ENCODE results near the gene VAMP5.
A peak's percentile ranks its signal among the peaks of the same experiment; 100 is the strongest.
"Not testable (repeated sequence)": the region's sequence is repeated elsewhere in the genome, so short reads cannot be mapped to it uniquely, and the experiment has no call there.

VAMP5 gene, protein sequence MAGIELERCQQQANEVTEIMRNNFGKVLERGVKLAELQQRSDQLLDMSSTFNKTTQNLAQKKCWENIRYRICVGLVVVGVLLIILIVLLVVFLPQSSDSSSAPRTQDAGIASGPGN

DNA sequence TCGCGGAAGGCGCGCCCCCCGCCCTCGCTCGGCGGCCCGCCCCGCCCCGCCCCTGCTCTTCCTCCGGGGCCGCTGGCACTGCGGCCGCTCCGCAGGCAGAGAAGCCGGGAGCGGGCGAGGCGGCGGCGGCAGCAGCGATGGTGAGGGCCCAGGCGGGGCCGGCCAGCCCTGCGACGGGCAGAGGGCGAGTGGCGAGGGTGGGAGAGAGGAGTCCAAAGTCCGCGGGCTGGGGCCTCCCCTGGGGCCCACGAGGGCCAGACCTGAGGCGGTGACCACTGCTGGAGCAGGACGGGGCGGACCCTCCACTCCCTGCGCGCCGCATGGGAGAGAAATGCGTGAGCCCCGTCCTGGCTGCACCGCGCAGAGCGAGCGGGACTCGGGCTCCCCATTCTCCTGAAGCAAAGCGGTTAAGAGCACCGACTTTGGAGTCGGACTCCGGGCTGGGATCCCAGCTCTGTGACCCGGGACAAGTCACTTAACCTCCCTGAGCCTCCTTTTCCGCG, at the start of gene VAMP5:
VAMP5 (plus strand) TSS at position 78 of the 503 bp plus-strand sequence; CDS start at position 138, 60 bp downstream.
- intact Hi-C loops (cut with DNase I): no loop called here
- peak in 3 of 10 donors; percentile 31 to 81 (median 75) for DNase-seq

DNA sequence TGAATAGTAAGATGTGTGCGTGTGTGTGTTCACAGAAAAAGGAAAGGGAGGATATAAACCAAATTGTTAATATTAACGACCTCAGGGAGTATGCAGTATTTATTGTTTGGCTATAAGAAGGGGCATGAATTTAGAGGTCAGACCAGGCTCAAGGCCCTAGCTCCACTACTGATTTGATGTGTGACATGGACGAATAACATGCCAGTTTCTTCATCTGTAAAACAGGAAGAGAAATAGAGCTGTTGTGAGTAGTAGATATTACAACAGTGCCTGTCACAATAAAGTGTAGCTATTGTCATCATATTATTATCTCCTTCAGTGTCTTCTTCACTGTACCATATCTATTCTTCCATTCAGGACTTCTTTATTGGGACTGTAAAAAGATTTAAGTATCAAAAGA, 49.4 kb upstream of the VAMP5 start:
- DNase-seq: no peak
- intact Hi-C loops (cut with DNase I): no loop called here

DNA sequence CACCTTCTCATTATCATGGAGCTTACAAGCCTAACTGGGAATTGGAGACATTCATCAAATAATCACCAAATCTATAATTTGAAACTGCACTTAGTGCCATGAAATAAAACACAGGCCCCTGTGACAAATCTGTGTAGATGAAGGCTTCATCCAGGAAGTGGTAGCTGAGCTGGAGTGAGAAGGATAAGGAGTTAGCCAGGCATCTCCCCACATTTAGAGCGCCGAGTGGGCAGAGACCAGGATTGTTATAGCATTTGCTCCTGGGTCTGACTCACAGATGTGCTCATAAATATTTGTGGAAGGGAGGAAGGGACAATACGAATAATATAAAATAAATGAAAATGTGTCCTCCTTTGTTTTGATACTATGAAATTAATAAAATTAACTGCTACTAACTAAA, 47.8 kb upstream of the VAMP5 start:
- DNase-seq: no peak
- intact Hi-C loops (cut with DNase I): no loop called here

DNA sequence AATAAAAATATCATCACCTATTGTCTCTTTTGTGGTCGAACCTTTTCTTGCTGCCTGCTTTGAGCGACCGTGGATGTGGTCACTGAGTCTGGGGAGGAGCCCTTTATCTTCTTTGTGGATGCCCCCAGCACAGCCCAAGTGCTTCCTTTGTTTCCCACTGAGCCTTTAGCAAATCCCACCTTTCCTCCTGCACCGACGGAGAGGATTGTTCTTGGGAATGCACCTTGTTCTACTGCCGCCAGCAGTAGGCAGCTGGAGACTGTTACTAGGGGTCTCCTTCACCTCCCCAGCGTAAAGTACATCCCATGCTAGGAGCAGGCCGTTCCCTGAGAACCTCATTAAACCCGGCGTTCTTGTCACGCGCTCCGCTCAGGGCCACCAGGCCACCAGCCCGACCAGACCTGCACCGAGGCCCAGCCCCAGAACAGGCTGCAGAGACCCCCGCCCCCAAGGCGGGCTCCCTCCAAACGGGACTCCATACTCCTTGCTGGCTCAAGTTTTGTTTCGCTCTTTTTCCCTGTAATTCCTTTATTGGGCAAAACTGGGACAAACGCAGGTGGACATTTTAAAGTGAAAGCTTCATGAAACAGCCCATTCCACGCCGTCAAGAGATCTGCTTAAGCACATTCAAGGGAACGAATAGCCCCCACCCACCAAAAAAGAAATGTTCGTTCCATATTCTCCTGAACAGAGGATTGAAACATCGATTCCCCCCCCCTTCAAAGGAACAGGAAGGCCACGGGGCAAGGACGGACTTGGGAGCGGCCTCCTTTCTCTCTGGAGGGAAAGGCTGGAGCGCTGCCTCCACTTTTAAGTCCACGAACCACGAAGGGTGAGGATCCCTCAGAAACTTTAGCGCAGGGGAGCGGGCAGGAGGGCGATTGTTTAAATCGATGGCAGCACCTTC, 46.4 kb upstream of the VAMP5 start:
- intact Hi-C loops (cut with DNase I): loop anchor here (2.0 kb wide), 1 partner anchor 101 kb away; no protein-coding TSS in a partner anchor
- peak; percentile 44 to 91 (median 63) for DNase-seq

DNA sequence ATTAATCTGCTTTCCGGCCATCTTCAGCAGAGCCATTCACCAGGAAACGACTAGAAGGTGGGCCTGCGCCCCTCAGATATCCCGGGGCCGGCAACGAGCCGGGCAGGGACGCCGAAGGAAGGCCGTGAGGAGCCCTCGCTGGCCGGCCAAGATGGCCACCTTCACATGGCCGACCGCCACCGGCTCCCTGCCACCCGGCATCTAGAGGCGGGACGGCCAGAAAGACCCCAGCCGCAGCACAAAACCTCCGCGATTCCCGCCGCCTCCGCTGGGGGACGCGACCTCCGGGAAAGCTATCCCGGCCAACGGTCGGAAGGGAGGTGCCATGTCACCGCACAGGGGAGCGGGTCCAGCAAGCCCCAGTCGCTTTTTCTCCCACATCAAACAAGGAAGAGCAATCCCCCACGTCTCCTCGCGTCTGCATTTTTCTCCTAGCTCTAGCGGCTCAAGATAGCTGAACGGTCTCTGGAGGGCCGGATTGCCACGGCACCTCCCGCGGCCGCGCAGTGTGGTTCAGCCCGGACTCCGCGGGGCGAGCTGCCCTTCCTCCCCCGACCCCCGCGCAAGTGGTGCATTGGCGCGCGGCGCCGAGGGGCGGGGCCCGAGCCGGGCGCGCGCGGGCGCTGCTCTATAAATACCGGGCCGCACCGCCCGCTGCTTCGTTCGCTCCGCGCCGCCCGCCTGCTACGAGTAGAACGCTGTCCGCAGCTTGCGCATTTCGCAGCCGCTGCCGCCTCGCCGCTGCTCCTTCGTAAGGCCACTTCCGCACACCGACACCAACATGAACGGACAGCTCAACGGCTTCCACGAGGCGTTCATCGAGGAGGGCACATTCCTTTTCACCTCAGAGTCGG, 45.5 kb upstream of the VAMP5 start, which contains the start of gene MAT2A:
MAT2A (plus strand) TSS at position 662 of the 854 bp plus-strand sequence; CDS start at position 782, 120 bp downstream.
- DNase-seq: peak; percentile 88 to 99 (median 92)
- intact Hi-C loops (cut with DNase I): loop anchor here (2.0 kb wide), 1 partner anchor 102 kb away; no protein-coding TSS in a partner anchor

DNA sequence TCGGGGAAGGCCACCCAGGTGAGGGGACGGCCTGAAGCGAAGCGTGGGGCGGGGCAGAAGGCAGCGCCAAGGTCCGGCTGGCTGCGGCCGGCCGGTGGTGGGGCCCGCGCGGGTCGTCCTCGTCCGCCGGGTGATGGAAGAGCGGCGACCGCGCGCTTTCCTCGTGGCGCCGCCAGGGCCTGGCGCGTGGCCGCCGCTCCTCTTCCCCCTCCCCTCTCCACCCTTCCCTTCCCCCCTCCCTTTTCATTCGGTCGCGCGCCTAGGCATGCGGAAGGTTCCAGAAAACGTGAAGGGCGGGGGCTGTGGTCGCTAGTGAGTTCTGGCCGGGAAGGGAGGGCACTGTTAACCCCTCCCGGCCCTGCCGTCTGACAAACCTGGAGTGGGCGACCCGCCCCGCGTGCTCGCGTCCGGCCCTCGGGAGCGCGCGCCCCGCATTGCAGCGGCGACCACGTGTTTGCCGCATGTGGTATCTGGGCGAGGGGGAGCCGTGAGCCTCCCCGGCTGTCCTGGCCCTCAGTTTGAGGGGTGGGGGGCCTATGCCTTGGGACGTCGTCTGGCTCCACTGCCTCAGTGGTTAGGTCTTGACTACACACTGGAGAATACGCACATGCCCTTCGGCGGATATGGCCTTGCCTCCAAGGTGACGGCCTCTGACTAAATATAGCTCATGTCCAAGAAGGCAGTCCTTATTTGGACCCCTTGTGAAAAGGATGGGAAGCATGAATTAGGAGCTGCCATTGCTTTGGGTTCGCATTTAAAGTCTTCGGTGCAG, 44.7 kb upstream of the VAMP5 start:
- peak; percentile 57 to 96 (median 74) for DNase-seq
- intact Hi-C loops (cut with DNase I): loop anchor here (2.0 kb wide), 1 partner anchor 103 kb away; no protein-coding TSS in a partner anchor

DNA sequence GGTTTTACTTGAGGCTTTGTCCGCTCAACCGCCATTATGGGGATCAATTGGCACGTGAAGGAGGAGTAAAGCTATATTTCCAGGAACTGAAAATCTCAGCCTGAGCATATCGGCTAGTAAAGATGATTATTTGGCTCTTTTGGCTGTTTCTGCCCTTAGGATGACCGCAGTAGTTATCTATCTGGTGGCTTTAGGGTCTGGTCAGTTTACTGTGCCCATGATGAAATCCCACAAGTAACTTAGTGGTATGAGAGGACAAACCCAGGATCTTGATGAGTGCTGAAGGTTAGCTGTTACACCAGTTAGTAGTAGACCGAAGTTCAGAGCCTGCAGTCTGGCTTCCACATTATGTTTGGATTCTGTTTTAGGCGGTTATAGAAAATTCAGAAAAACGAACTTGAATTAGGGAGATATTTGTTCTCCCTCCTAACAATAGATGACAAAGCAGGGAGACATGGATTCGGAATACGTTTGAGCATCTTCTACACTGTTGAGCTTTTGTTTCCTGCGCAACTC, 44.0 kb upstream of the VAMP5 start:
- DNase-seq: no peak
- intact Hi-C loops (cut with DNase I): no loop called here

DNA sequence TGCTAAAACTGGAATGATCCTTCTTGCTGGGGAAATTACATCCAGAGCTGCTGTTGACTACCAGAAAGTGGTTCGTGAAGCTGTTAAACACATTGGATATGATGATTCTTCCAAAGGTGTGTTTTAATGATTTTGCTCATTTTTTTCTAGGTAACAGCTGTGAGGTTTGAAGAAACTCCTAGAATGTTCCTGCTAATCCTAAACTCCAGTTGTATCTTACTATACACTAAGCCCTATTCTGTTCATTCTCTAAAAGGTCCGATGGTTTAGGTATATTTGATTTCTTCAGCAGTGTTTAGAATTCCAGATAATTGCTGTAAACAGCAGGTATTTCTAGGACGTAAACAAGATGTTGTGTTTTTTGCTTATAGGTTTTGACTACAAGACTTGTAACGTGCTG, 43.0 kb upstream of the VAMP5 start:
- intact Hi-C loops (cut with DNase I): no loop called here
- no peak for DNase-seq

DNA sequence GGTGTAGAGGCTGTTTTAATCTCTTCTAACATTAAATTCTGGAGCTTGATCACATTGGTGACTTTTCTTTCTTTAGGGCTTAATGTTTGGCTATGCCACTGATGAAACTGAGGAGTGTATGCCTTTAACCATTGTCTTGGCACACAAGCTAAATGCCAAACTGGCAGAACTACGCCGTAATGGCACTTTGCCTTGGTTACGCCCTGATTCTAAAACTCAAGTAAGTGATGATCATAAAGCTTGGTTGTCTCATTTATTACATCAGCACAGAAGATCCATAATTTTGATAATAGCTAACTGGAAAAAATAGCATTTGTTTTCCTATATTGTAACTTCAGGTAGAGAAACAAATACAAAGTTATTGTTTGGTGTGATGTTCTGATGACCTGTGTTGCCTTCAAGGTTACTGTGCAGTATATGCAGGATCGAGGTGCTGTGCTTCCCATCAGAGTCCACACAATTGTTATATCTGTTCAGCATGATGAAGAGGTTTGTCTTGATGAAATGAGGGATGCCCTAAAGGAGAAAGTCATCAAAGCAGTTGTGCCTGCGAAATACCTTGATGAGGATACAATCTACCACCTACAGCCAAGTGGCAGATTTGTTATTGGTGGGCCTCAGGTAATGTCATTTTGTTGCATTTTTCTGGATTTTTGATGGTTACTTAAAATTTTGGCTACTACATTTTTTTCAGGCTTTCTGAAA, 42.3 kb upstream of the VAMP5 start:
- intact Hi-C loops (cut with DNase I): no loop called here
- DNase-seq: no peak

DNA sequence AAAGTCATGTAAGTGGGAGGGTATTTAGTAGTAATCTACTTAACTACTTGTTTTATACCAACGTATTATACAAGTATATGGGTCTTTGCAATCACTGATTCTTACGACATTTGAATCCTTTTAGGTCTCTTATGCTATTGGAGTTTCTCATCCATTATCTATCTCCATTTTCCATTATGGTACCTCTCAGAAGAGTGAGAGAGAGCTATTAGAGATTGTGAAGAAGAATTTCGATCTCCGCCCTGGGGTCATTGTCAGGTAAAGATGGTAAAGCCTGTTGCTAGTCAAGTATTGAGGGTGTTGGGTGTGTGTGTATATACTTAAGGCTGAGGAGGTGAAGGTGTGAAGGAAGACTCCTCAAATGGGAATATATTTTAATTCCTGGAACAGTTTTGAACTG, 41.5 kb upstream of the VAMP5 start:
- intact Hi-C loops (cut with DNase I): no loop called here
- DNase-seq: no peak

DNA sequence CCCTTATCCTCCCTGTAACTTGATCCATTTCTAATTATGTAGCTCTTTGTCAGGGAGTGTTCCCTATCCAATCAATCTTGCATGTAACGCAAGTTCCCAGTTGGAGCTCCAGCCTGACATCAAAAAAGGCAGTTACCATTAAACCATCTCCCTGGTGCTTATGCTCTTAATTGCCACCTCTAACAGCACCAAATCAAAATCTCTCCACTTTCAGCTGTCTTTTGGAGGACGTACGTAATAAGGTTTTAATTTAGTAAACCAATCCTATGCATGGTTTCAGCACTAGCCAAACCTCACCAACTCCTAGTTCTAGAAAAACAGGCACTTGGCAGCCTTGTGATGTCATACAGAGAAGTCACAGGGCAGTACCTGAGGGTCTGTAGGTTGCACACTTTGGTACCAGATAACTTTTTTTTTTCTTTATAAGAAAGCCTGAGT, 40.0 kb upstream of the VAMP5 start:
- intact Hi-C loops (cut with DNase I); DNase-seq: not testable (repeated sequence)

DNA sequence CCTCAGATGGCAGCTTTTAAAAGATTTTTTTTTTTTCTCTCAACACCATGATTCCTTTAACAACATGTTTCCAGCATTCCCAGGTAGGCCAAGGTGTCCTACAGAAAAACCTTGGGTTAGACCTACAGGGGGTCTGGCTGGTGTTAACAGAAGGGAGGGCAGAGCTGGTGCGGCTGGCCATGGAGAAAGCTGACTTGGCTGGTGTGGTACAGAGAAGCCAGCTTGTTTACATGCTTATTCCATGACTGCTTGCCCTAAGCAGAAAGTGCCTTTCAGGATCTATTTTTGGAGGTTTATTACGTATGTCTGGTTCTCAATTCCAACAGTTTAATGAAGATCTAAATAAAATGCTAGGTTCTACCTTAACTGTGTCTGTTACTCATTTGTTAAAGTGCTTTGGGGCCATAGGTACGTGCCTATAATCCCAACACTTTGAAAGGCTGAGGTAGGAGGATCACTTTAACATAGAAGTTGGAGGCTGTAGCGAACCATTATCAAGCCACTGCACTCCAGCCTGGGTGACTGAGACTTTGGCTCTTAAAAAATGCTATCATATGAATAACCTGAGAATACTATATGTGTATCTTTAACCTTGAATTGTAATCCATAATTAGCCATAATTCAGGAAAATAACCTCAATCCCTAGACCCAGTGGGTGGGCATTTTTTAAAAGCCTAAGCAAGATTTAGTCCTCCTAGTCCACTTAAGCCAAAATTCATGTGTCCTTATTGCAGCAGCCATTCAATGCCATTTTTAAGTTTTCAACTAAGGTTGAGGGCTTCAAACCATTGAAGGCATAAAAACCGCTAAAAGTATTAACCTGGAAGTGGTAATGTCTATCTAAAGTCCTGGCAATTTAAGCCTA, 39.1 kb upstream of the VAMP5 start:
- intact Hi-C loops (cut with DNase I); DNase-seq: not testable (repeated sequence)

DNA sequence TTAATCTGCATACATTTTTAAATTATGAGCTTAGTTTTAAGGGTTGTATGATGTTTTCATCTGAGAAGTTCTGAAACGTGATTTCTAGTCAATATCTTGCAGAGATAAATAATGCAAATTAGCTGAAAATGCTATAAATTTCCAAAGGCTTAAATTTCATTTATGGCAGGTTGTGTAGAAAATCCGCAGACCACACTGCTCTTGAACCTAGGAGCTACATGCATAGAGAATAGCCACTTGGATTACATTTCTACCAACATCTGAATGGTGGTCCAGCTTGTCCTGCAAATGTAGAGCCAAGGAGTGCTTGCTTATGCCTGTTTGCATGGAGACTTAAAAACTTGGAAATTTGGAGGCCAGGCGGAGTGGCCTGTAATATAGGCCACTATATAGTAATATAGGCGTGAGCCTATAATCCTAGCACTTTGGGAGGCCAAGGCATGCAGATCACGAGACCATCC, 38.4 kb upstream of the VAMP5 start:
- intact Hi-C loops (cut with DNase I): no loop called here

DNA sequence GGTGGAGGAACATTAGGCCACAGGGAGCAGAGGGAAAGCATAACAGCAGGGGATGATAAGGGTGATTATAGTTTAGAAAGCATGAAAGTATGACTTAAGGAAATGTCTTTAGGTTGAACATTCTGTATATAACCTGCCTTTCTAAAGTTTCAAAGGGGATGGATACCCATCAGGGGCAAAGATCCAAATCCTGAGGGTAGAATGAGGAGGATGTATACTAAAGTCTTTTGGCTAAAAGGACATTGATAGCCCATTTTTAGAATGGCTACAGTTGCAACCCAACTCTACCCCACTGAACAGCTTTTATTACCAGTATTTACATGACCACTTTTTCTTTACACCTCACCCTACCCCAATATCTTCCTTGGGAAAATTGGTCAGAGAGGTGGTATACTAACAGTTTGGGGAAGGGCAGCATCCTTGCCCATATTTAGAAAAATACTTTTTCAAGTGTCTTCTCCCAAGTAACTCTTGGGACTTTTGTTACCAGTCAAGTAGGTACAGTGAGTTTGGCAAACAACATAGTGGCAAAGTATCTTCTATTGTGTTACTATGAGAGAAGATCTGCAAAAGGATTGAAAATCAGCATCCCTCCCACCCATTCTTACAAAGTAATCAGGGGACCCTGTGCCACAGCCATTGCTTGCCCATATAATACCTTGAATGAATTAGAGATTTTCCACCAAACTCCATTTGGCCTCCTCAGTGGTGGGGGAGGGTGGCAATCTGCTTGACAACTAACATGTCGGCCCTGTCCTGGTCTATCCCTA, 37.0 kb upstream of the VAMP5 start:
- no peak for DNase-seq
- intact Hi-C loops (cut with DNase I): no loop called here

More for the DNA sequence above, 38.4 kb upstream of the VAMP5 start:
- DNase-seq: no peak

DNA sequence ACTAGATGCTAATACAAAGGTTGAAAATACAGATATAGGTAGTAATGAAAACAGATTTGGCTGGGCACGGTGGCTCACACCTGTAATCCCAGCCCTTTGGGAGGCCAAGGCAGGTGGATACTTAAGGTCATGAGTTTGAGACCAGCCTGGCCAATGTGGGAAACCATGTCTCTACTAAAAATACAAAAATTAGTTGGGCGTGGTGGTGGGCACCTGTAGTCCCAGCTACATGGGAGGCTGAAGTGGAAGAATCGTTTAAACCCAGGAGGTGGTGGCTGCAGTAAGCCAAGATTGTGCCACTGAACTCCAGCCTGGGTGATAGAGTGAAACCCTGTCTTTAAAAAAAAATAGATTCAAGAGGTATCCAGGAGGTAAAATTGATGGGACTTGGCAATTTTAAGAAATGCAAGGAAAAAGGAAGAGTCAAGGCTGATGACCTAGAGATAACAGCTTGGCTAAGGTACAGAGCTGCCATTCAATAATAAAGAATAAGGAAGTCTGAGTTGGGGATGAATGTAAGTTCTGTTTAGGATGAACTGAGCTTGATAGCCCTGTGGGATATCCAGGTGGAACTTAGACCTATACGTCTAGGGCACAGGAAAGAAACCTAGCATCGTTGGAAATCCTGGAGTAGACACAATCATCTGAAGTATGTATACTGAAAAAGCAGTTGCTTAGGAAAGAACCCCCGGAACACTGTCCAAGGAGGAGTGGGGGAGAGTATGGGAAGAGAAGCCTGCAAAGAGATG, 36.2 kb upstream of the VAMP5 start:
- no peak for DNase-seq
- intact Hi-C loops (cut with DNase I): no loop called here

DNA sequence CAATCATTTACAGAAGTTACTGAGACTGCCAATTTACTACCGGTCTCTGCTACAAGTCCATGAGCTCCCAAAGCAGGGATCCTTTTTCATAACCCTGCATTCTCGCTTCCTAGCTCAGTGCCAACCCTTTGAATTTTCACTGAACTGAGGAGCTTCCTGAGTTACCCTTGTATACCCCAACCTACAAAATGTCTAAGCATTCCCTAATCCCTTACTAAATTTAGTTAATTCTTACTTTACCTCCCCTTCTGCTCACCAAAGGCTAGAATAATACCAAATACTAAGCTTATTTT, 35.7 kb upstream of the VAMP5 start:
- no peak for DNase-seq
- intact Hi-C loops (cut with DNase I): no loop called here

DNA sequence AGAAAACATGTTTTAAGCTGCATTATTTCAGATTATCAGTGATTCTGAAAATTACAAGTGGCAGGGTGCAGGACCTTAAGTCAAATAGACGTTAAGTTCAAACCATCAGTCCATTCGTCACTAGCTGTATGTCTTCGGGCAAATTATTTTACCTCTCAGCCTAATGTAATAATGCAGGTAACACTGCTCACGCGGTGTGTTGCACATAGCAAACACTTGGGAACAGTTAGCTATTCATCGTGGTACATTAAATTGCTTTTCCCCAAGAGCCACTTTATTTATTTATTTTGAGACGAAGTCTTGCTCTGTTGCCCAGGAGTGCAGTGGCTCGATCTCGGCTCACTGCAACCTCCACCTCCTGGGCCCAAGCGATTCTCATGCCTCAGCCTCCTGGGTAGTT, 35.1 kb upstream of the VAMP5 start:
- DNase-seq: no peak
- intact Hi-C loops (cut with DNase I): no loop called here

Measured in posterior cingulate gyrus (tissue), 11 donors.